H1 (cell line): Measurements from ENCODE around the gene LSM2. TPM values are rescaled to one million over a fixed set of nuclear protein-coding genes. Genes with fewer than 3 reads are reported as not detected.

ENCODE experiments used
- CHD2 ChIP-seq: IDR thresholded peaks from 2 replicates; pipeline ENCODE4 v1.6.1; 2012; ENCODE audit warnings: low read length, improper control_type of control experiment
- PHF8 ChIP-seq: fragments of 200-600 bp; sonication (generic); conservative IDR thresholded peaks from 2 replicates; pipeline ENCODE4 v1.7.1; 2012; ENCODE audit warnings: low read depth, mild to moderate bottlenecking, inconsistent platforms, low read length, moderate library complexity
- RFX5 ChIP-seq: IDR thresholded peaks from 2 replicates; pipeline ENCODE4 v1.6.1; 2011; ENCODE audit warnings: low read depth, low read length, improper control_type of control experiment, borderline replicate concordance
- RXRA ChIP-seq: IDR thresholded peaks from 2 replicates; pipeline ENCODE4 v1.6.1; 2011; ENCODE audit warnings: low read depth, mild to moderate bottlenecking, low read length, moderate library complexity; ENCODE audit not compliant: insufficient read depth
- TBP ChIP-seq: IDR thresholded peaks from 2 replicates; pipeline ENCODE4 v1.6.1; 2011; ENCODE audit warnings: low read depth, low read length, improper control_type of control experiment
- polyA plus RNA-seq, 7 experiments: library from polyadenylated mRNA; depleted of rRNA in 3 of 7; stranded (reverse) in 5 of 7; unstranded in 2 of 7; fragments of >200 nt in 5 of 7; fragments of 200-250 nt in 2 of 7; gene quantifications; 1 replicate in 5 of 7; 2 replicates in 1 of 7; 4 replicates in 1 of 7; pipeline versions ENCODE4 v1.2.1 to v1.2.3, GENCODE V29; 2011 to 2013; ENCODE audit warnings: missing spikeins in 2 of 7, mixed read lengths in 2 of 7
- total RNA-seq: library from RNA; stranded (reverse); fragmentation: NEBNext Ultra II Directional; extraction: Animal tissue kit (Norgen Biotek cat#: 25700); gene quantifications from 2 replicates; pipeline ENCODE4 v1.2.1, GENCODE V29; 2021

The LSM2 gene
- total and polyA plus RNA-seq, 2 of the 8 experiments (the other 6 are each of a cell fraction or from before 2014, with no cell fraction given), result 127 to 168 TPM

GRCh38 chr6:31775184-31775583 lies 31.6 kb downstream of the LSM2 start (continued):
- TF ChIP-seq RXRA, result no peak
- no peak for TF ChIP-seq PHF8
- TF ChIP-seq TBP, result no peak
- TF ChIP-seq RFX5, result no peak
- no peak for TF ChIP-seq CHD2
- TF ChIP-seq, all 59 proteins: peak for 0
